GM10248 (cell line): ENCODE data around the gene SZRD1.

Experiments used
- CTCF ChIA-PET: fragments of 300-600 bp; sonication (Branson Sonifier 250); formaldehyde crosslinking; extraction: SDS; loops from one replicate; lab custom pipeline; 2021; ENCODE audit warnings: antibody characterized with exemption; lab: Yijun Ruan, JAX
- POLR2A ChIA-PET: fragments of 350-650 bp; sonication (Branson Sonifier 250); formaldehyde crosslinking; extraction: SDS; loops from one replicate; lab custom pipeline; 2020; ENCODE audit warnings: antibody characterized with exemption; lab: Yijun Ruan, JAX
- DNase-seq: peaks from one replicate; pipeline ENCODE4 v3.0.0; 2012; ENCODE audit errors: extremely low spot score
- TF ChIP-seq, protein P1 (sequence below): IDR thresholded peaks from 2 replicates; pipeline ENCODE4 v1.5.1; 2012; ENCODE audit warnings: mild to moderate bottlenecking, low read depth; ENCODE audit errors: extremely low read depth, missing control alignments, control extremely low read depth

SZRD1 gene

GRCh38 chr1:16440470-16441281 lies 73.6 kb downstream of the SZRD1 start, which contains the start of gene NECAP2:
TSS of gene NECAP2 (plus strand) at chr1:16440724. CDS start at chr1:16440762, 38 bp downstream.
- POLR2A ChIA-PET = no interaction called here
- CTCF ChIA-PET = interaction anchor here (0.7 to 4.0 kb wide), 32 partner anchors 9 to 362 kb away, joined by 3 to 51 read pairs (median 4); partner anchors contain the start of gene NBPF1
- TF ChIP-seq, protein P1, sequence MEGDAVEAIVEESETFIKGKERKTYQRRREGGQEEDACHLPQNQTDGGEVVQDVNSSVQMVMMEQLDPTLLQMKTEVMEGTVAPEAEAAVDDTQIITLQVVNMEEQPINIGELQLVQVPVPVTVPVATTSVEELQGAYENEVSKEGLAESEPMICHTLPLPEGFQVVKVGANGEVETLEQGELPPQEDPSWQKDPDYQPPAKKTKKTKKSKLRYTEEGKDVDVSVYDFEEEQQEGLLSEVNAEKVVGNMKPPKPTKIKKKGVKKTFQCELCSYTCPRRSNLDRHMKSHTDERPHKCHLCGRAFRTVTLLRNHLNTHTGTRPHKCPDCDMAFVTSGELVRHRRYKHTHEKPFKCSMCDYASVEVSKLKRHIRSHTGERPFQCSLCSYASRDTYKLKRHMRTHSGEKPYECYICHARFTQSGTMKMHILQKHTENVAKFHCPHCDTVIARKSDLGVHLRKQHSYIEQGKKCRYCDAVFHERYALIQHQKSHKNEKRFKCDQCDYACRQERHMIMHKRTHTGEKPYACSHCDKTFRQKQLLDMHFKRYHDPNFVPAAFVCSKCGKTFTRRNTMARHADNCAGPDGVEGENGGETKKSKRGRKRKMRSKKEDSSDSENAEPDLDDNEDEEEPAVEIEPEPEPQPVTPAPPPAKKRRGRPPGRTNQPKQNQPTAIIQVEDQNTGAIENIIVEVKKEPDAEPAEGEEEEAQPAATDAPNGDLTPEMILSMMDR = peak; percentile 96
- DNase-seq = peak; percentile 92

GRCh38 chr1:16441282-16441665 lies 74.2 kb downstream of the SZRD1 start:
- no peak for DNase-seq
- CTCF ChIA-PET = interaction anchor here (0.8 to 4.0 kb wide), 20 partner anchors 9 to 362 kb away, joined by 3 to 51 read pairs (median 6); no protein-coding TSS in a partner anchor
- POLR2A ChIA-PET = no interaction called here
- TF ChIP-seq, protein P1 = no peak

DNA sequence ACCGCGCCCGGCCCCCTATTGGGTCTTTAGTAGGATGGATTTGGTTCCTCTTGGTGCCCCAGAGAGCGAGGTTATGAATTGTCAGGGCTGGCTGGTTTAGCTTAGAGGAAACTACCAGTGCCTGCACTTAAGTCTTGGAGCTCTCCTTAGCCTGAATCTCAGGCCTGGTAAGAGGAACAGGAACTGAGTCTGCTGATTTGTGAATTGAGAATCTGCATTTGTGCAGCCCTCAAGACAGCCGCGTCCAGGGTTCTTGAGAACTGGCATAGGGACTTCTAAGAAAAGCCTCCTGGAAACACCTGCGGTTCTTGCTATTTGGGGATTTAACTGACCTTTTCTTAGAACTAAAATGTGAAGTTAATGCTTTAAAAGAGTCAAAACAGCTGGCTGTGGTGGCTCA lies 75.2 kb downstream of the SZRD1 start:
- ChIA-PET POLR2A (no interaction called here), CTCF (interaction anchor here (1.9 to 4.0 kb wide), 2 partner anchors 9 to 16 kb away, joined by 4 to 51 read pairs; no protein-coding TSS in a partner anchor)
- no peak for DNase-seq
- TF ChIP-seq, protein P1 = no peak

DNA sequence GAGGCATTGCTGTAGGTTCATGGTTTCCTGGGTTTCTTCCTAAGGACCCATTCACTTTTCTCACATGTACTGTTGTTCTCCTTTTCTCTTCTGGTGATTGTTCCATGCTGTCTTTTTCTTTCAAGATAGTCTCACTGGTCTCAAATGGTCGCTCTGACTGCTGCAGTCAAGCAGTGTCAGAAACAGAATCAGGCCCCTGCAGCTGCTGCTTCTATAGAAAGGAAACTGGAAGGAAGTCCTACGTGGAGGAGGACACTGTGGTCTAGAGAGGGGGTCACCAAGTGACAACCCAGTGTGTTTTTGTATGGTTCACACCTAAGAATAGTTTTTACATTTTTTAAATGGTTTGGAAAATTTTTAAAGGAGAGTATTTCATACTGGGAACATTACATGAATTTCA lies 75.9 kb downstream of the SZRD1 start:
- TF ChIP-seq, protein P1 = no peak
- no peak for DNase-seq
- CTCF ChIA-PET = interaction anchor here (1.0 to 1.9 kb wide), 2 partner anchors 9 to 16 kb away, joined by 3 to 4 read pairs; no protein-coding TSS in a partner anchor
- POLR2A ChIA-PET = no interaction called here

- POLR2A ChIA-PET = no interaction called here
- CTCF ChIA-PET = interaction anchor here (0.5 to 1.9 kb wide), 3 partner anchors 11 to 71 kb away, joined by 3 to 4 read pairs (median 3); no protein-coding TSS in a partner anchor
- TF ChIP-seq, protein P1 = no peak
- DNase-seq = no peak
Observed at GRCh38 chr1:16443975-16444770, 77.1 kb downstream of the SZRD1 start.

GRCh38 chr1:16445052-16445451 lies 78.0 kb downstream of the SZRD1 start:
- TF ChIP-seq, protein P1 = no peak

More at GRCh38 chr1:16445052-16445451, 78.0 kb downstream of the SZRD1 start:
- DNase-seq = no peak
- ChIA-PET CTCF (no interaction called here), POLR2A (no interaction called here)
